ENCODE measurements around the gene IL9.

IL9 gene

DNA sequence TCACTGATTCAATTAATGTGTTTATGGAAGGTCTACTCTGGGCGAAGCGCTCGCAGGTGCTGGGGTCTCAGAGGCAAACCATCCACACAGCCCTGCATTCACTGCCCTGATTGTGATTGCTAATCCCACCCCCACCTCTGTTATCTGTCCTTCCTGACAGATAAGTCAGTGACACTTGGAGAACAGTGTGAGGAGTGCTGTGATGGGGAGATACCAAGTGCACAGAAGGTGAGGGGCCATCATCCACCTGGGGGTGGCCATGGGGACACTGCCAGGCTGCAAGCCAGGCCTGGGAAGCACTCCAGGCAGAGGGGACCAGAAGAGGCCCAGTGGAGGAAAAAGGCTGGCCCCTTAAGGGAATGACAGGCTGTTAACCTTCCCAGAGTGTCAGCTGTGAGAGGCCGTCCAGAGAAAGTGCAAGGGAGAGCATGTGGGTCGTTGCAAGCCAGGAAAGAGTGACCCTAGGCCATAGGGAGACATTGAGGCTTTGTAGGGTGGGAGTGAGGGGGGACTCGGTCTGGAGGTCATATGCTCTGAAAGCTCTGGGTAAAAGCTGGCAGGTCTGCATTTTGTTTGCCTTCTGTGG, 18.0 kb downstream of the IL9 start:
- H3K4me3 ChIP-seq = no peak overlapping the region
- H3K36me3 ChIP-seq = no peaks in the 10 kb centered on the region
- H3K9ac ChIP-seq = no peak overlapping the region
- peaks cover 0 to 34% (median 0%) of the 10 kb centered on the region in 10 experiments; a peak in 6 of 20 replicates for H3K4me1 ChIP-seq
- no peak for TF ChIP-seq Cebpa-rat (IDR thresholded peaks at IDR 0.05)
- H3K27me3 ChIP-seq = peaks cover 0 to 86% (median 0%) of the 10 kb centered on the region in 11 experiments; a peak in 5 of 22 replicates
- H3K4me2 ChIP-seq = no peak overlapping the region
- peaks cover 0 to 5% (median 0%) of the 10 kb centered on the region in 11 experiments; a peak in 1 of 22 replicates for H4K20me1 ChIP-seq
- no peak overlapping the region for H3K27ac ChIP-seq
- no peaks in the 10 kb centered on the region for H3K9me3 ChIP-seq (replicated peaks in 1 of 11)

DNA sequence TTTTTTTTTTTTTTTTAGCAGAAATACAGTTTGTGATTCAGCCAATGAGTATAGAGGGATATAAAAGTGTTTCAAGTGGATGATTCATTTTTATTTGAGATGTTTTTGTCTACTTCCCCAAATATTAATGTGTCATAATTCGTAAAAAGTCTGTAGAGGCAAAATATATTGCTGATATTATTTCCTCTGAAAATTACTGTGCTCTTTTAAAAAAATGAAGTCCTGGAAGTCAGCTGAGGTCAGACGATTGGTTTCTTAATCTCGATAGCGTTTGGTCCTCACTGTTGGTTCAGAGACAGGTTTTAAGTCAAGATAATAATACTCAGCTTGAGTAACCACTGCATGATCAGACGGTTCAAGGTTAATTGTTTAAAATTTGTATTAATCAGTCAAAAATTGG, 19.5 kb downstream of the IL9 start:
- Histone ChIP-seq H3K36me3 (no peaks in the 10 kb centered on the region), H3K4me2 (peak overlapping the region in 3 of 11 experiments; percentile 57 to 75 (median 67); a peak in 6 of 22 replicates), H3K4me1 (peaks cover 0 to 34% (median 0%) of the 10 kb centered on the region in 10 experiments; a peak in 6 of 20 replicates), H3K9ac (no peak overlapping the region), H4K20me1 (peaks cover 0 to 3% (median 0%) of the 10 kb centered on the region in 11 experiments; a peak in 2 of 22 replicates), H3K9me3 (replicated peaks in 1 of 11) (no peaks in the 10 kb centered on the region), H3K27me3 (peaks cover 0 to 87% (median 0%) of the 10 kb centered on the region in 11 experiments; a peak in 5 of 22 replicates), H3K27ac (peak overlapping the region in 3 of 11 experiments; percentile 5 to 44 (median 32); a peak in 5 of 22 replicates), H3K4me3 (no peak overlapping the region)
- TF ChIP-seq Cebpa-rat (IDR thresholded peaks at IDR 0.05) = no peak

DNA sequence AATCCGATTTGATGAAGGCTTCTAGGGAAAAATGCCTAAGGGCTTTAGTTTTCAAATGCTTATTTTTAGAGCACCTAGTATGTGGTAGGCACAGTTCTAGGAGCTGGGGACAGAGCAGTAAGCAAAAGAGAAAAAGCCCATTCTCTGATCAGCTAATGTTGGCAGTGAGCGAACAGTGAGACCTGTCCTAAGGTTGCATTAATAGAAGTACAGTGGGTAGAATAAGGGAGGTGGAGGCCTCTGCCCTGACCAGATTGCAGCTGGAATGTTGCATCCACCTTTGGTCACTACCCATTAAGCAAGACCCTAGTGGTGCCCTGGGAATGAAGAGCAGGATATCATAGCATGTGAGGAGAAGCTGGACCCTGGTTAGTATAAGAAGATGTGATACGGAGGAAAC, 20.1 kb downstream of the IL9 start:
- Histone ChIP-seq H3K27me3 (peaks cover 0 to 84% (median 0%) of the 10 kb centered on the region in 11 experiments; a peak in 5 of 22 replicates), H4K20me1 (peaks cover 0 to 3% (median 0%) of the 10 kb centered on the region in 11 experiments; a peak in 2 of 22 replicates), H3K4me1 (peaks cover 0 to 34% (median 0%) of the 10 kb centered on the region in 10 experiments; a peak in 6 of 20 replicates), H3K4me3 (no peak overlapping the region), H3K9me3 (replicated peaks in 1 of 11) (no peaks in the 10 kb centered on the region), H3K9ac (no peak overlapping the region), H3K4me2 (peak overlapping the region in 3 of 11 experiments; percentile 57 to 75 (median 67); a peak in 6 of 22 replicates), H3K27ac (peak overlapping the region in 1 of 11 experiments; percentile 23; a peak in 1 of 22 replicates), H3K36me3 (no peaks in the 10 kb centered on the region)
- TF ChIP-seq Cebpa-rat (IDR thresholded peaks at IDR 0.05) = no peak

DNA sequence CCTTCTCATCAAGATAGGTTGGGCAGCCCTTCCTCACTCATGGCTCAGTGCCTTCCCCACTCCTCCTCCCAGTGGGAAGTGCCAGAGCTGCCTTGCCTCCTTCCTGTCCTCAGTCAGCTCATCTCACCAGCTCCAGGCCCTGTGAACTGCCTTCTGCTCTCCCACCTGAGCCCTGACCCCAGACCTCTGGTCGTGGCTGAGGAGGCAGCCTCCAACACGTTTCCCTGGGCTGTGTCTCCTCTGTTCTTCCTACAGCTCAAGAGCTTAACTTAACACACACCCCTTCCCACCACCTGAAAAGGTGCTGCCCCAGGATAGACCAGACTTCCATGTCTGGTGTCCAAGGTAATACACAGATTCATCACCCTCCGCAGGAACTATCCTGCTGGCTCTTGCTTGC, 21.2 kb downstream of the IL9 start:
- no peaks in the 10 kb centered on the region for H3K36me3 ChIP-seq
- no peaks in the 10 kb centered on the region for H3K9me3 ChIP-seq (replicated peaks in 1 of 11)
- TF ChIP-seq Cebpa-rat (IDR thresholded peaks at IDR 0.05) = no peak
- peaks cover 0 to 3% (median 0%) of the 10 kb centered on the region in 11 experiments; a peak in 2 of 22 replicates for H4K20me1 ChIP-seq
- peaks cover 0 to 34% (median 0%) of the 10 kb centered on the region in 10 experiments; a peak in 6 of 20 replicates for H3K4me1 ChIP-seq
- peaks cover 0 to 84% (median 0%) of the 10 kb centered on the region in 11 experiments; a peak in 5 of 22 replicates for H3K27me3 ChIP-seq
- no peak overlapping the region for H3K27ac ChIP-seq
- no peak overlapping the region for H3K9ac ChIP-seq
- no peak overlapping the region for H3K4me3 ChIP-seq
- peak overlapping the region in 2 of 11 experiments; percentile 3 to 54; a peak in 2 of 22 replicates for H3K4me2 ChIP-seq

DNA sequence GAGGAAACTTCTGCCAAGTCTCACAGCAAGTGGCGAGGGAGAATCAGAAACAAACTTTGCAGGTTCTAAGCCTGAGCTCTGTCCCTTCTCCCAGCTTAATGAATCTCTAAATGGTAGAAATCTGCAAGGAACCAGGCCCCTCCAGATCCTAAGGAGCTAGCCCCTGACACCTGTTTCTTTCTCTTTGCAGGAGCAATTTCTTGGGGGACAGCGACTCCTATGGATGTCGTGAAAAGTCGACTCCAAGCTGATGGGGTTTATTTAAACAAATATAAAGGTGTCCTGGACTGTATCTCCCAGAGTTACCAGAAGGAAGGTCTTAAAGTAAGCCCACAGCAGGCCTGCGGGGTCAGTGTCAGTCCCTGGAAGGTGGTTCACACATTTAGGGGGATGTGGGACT, 21.8 kb downstream of the IL9 start:
- no peak overlapping the region for H3K27ac ChIP-seq
- H3K9ac ChIP-seq = no peak overlapping the region
- H3K4me2 ChIP-seq = no peak overlapping the region
- H4K20me1 ChIP-seq = peaks cover 0 to 3% (median 0%) of the 10 kb centered on the region in 11 experiments; a peak in 2 of 22 replicates
- no peaks in the 10 kb centered on the region for H3K9me3 ChIP-seq (replicated peaks in 1 of 11)
- no peak overlapping the region for H3K4me3 ChIP-seq
- H3K36me3 ChIP-seq = no peaks in the 10 kb centered on the region
- no peak for TF ChIP-seq Cebpa-rat (IDR thresholded peaks at IDR 0.05)
- peaks cover 0 to 34% (median 0%) of the 10 kb centered on the region in 10 experiments; a peak in 6 of 20 replicates for H3K4me1 ChIP-seq
- H3K27me3 ChIP-seq = peaks cover 0 to 82% (median 0%) of the 10 kb centered on the region in 11 experiments; a peak in 5 of 22 replicates

DNA sequence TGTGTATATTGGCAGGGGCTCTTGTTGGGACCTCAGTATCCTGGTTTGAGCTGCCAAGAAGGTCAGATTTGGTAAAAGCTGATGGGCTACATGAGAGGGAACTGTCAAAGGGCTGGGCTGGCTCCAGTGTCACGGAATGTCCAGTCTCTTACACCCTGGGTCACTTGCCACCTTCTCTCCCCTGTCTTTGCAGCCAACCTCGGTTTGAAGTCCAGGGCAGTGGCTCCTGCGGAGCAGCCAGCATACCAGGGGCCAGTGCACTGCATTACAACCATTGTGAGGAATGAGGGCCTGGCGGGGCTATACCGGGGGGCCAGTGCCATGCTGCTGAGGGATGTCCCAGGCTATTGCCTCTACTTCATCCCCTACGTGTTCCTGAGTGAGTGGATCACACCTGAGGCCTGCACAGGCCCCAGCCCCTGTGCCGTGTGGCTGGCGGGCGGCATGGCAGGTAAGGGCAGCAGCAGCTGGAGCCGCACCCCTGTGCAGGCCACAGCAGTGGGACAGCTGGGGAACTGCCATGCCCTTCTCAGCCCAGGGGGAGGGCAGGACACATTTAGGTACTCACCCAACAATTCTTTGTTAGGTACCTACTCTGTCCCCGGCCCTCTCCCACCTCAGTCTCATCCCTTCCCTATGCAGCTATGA, 24.2 kb downstream of the IL9 start:
- no peak overlapping the region for H3K27ac ChIP-seq
- no peaks in the 10 kb centered on the region for H3K9me3 ChIP-seq (replicated peaks in 1 of 11)
- H3K36me3 ChIP-seq = no peaks in the 10 kb centered on the region
- H4K20me1 ChIP-seq = no peaks in the 10 kb centered on the region; a peak in 2 of 22 replicates
- H3K4me1 ChIP-seq = peaks cover 0 to 24% (median 0%) of the 10 kb centered on the region in 10 experiments; a peak in 6 of 20 replicates
- peaks cover 0 to 79% (median 0%) of the 10 kb centered on the region in 11 experiments; a peak in 5 of 22 replicates for H3K27me3 ChIP-seq
- no peak overlapping the region for H3K4me3 ChIP-seq
- no peak overlapping the region for H3K4me2 ChIP-seq
- no peak overlapping the region for H3K9ac ChIP-seq
- TF ChIP-seq Cebpa-rat (IDR thresholded peaks at IDR 0.05) = no peak

DNA sequence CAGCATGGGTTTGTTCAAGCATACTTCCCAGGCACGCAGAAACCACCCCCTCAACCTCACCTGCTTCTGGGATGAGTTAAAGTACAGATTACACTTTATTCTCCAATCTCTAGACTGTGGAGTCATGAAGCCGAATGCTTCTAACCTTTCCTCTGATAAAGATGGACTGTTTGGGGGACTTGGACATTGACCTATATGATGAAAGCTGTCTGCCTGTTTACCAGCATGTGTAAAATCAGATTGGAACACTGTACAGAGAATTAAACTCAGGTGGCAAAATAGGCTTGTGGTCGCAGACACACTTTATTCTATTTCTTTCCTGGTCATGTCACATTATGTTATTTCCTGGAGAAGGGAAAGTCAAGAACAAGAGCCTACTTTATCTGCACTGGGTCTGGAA, 25.7 kb downstream of the IL9 start:
- Histone ChIP-seq H3K4me3 (no peak overlapping the region), H4K20me1 (no peaks in the 10 kb centered on the region; a peak in 2 of 22 replicates), H3K36me3 (no peaks in the 10 kb centered on the region), H3K9ac (no peak overlapping the region), H3K4me2 (no peak overlapping the region), H3K9me3 (replicated peaks in 1 of 11) (no peaks in the 10 kb centered on the region), H3K27me3 (peaks cover 0 to 77% (median 0%) of the 10 kb centered on the region in 11 experiments; a peak in 5 of 22 replicates), H3K4me1 (peaks cover 0 to 15% (median 0%) of the 10 kb centered on the region in 10 experiments; a peak in 5 of 20 replicates), H3K27ac (no peak overlapping the region)
- no peak for TF ChIP-seq Cebpa-rat (IDR thresholded peaks at IDR 0.05)

DNA sequence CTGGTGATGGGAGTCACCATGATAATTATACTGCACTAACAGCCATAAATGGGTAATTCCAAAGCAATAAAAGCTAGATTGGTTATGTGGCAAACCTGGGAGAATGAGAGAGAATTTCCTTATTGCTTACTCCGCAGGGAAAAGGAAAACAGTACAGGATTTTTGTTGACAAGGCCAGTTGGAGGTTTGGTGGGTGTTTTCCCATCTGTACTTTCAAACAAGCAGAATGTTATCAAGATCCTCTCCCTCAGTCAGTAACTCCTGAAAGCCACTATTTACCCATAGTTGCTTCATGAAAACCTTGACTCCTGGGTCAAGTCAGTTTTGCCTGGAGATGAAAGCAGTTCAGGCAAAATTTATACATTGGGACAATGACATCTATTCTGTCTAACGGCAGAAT, 26.4 kb downstream of the IL9 start:
- no peak overlapping the region for H3K9ac ChIP-seq
- no peak overlapping the region for H3K27ac ChIP-seq
- peaks cover 0 to 3% (median 0%) of the 10 kb centered on the region in 11 experiments; a peak in 1 of 22 replicates for H3K9me3 ChIP-seq (replicated peaks in 1 of 11)
- H3K27me3 ChIP-seq = peaks cover 0 to 74% (median 0%) of the 10 kb centered on the region in 11 experiments; a peak in 5 of 22 replicates
- H3K4me2 ChIP-seq = no peak overlapping the region
- H3K36me3 ChIP-seq = no peaks in the 10 kb centered on the region
- H3K4me1 ChIP-seq = peaks cover 0 to 15% (median 0%) of the 10 kb centered on the region in 10 experiments; a peak in 4 of 20 replicates
- H4K20me1 ChIP-seq = no peaks in the 10 kb centered on the region; a peak in 2 of 22 replicates
- H3K4me3 ChIP-seq = no peak overlapping the region
- no peak for TF ChIP-seq Cebpa-rat (IDR thresholded peaks at IDR 0.05)

DNA sequence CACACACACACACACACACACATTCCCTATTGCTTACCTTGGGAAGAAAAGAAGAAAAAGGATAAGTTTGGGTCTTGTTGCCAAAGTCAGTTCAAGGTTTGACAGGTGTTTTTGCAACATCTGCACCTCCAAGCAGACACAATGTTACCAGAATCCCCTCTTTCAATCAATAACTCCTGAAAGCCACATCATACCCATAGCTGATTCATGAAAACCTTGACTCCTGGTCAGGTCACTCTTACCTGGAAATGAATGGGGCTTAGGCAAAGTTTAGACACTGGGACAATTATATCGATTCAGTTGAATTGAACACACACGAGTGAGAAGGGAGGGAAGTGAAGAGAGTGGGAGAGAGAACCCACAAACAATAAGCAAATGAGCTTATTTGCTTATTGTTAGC, 27.0 kb downstream of the IL9 start:
- Histone ChIP-seq H4K20me1 (no peaks in the 10 kb centered on the region; a peak in 2 of 22 replicates), H3K4me1 (peaks cover 0 to 12% (median 0%) of the 10 kb centered on the region in 10 experiments; a peak in 3 of 20 replicates), H3K27ac (no peak overlapping the region), H3K9me3 (replicated peaks in 1 of 11) (peaks cover 0 to 4% (median 0%) of the 10 kb centered on the region in 11 experiments; a peak in 1 of 22 replicates), H3K36me3 (no peaks in the 10 kb centered on the region), H3K4me2 (no peak overlapping the region), H3K9ac (no peak overlapping the region), H3K27me3 (peaks cover 0 to 70% (median 0%) of the 10 kb centered on the region in 11 experiments; a peak in 5 of 22 replicates), H3K4me3 (no peak overlapping the region)
- TF ChIP-seq Cebpa-rat (IDR thresholded peaks at IDR 0.05) = no peak

Measured in BLaER1 treated with 17β-estradiol and CSF1 and Interleukin-3, amounts not matched to agents 10 nM and 100 nM (cell line).